Thoracic aorta (tissue), 2 donors: Measurements from ENCODE around the gene EFCAB10. TPM values are rescaled to one million over a fixed set of nuclear protein-coding genes. Genes with fewer than 3 reads are reported as not detected.

Experiments
- ATAC-seq: fragments of 150-250 bp; one replicate; pipeline ENCODE4 v1.8.0; 2017; ENCODE audit warnings: low read depth; ENCODE audit not compliant: insufficient number of reproducible peaks, low FRiP score
- DNase-seq: peaks from one replicate; pipeline ENCODE4 v3.0.0-alpha.2; 2020; ENCODE audit warnings: low spot score
- H3K27ac ChIP-seq, 2 donors: fragments of 200-600 bp; sonication (generic); 1 replicate in 1 of 2; 2 replicates in 1 of 2; pipeline ENCODE4 v1.5.1; 2016; ENCODE audit warnings: mild to moderate bottlenecking in 2 of 2, moderate library complexity in 2 of 2
- H3K27me3 ChIP-seq: fragments of 200-600 bp; sonication (generic); replicated peaks from 2 replicates; pipeline ENCODE4 v1.6.0; 2016; ENCODE audit warnings: mild to moderate bottlenecking; ENCODE audit not compliant: insufficient read depth
- H3K36me3 ChIP-seq: fragments of 200-600 bp; sonication (generic); one replicate; pipeline ENCODE4 v1.5.1; 2016
- H3K4me1 ChIP-seq, 2 donors: fragments of 200-600 bp; sonication (generic); 1 replicate in 1 of 2; 2 replicates in 1 of 2; pipeline versions ENCODE4 v1.5.1 to v1.6.0; 2016; ENCODE audit warnings: low read depth in 2 of 2, mild to moderate bottlenecking in 1 of 2; ENCODE audit not compliant: control insufficient read depth in 1 of 2
- H3K4me3 ChIP-seq: fragments of 200-600 bp; sonication (generic); 2 replicates; pipeline ENCODE4 v1.5.1; 2016; ENCODE audit warnings: mild to moderate bottlenecking
- H3K9me3 ChIP-seq: fragments of 200-600 bp; sonication (generic); 2 replicates; pipeline ENCODE4 v1.5.1; 2016
- CTCF ChIP-seq: fragments of 200-600 bp; sonication (generic); IDR thresholded peaks from one replicate; pipeline ENCODE4 v1.5.1; 2019; ENCODE audit warnings: antibody characterized with exemption
- total RNA-seq, 2 donors: library from RNA; depleted of rRNA; stranded (reverse); fragments of >200 nt; gene quantifications; one replicate each; pipeline versions ENCODE4 v1.1.0 to v1.2.3, GENCODE V29; 2016

EFCAB10 gene
- total RNA-seq, 2 donors from 2014 or later, result not detected

- Histone ChIP-seq H3K27ac (no peak overlapping the region), H3K36me3 (peaks cover 25% of the 10 kb centered on the region), H3K4me3 (no peak overlapping the region), H3K4me1 (no peaks in the 10 kb centered on the region), H3K9me3 (no peaks in the 10 kb centered on the region), H3K27me3 (no peaks in the 10 kb centered on the region)
- TF ChIP-seq CTCF, result no peak
- ATAC-seq (no peak), DNase-seq (no peak)
Measured at GRCh38 chr7:105614341-105614840, 33.1 kb upstream of the EFCAB10 start.

- Histone ChIP-seq H3K4me1 (no peaks in the 10 kb centered on the region), H3K27me3 (no peaks in the 10 kb centered on the region), H3K9me3 (no peaks in the 10 kb centered on the region), H3K36me3 (peaks cover 25% of the 10 kb centered on the region), H3K27ac (no peak overlapping the region), H3K4me3 (no peak overlapping the region)
- TF ChIP-seq CTCF, result no peak
- no peak for ATAC-seq
- DNase-seq, result no peak
Measured at GRCh38 chr7:105613611-105614330, 32.5 kb upstream of the EFCAB10 start.

- DNase-seq (no peak), ATAC-seq (no peak)
- peaks cover 19% of the 10 kb centered on the region for H3K36me3 ChIP-seq
- no peak for TF ChIP-seq CTCF
- no peak overlapping the region for H3K27ac ChIP-seq
- no peaks in the 10 kb centered on the region for H3K4me1 ChIP-seq
- no peaks in the 10 kb centered on the region for H3K27me3 ChIP-seq
- no peaks in the 10 kb centered on the region for H3K9me3 ChIP-seq
- no peak overlapping the region for H3K4me3 ChIP-seq
Measured at GRCh38 chr7:105612806-105613205, 31.5 kb upstream of the EFCAB10 start.

GRCh38 chr7:105611856-105612775 is 30.8 kb upstream of the EFCAB10 start:
- Histone ChIP-seq H3K27me3 (no peaks in the 10 kb centered on the region), H3K36me3 (peaks cover 16% of the 10 kb centered on the region), H3K4me3 (no peak overlapping the region), H3K4me1 (no peaks in the 10 kb centered on the region), H3K27ac (no peak overlapping the region), H3K9me3 (no peaks in the 10 kb centered on the region)
- no peak for TF ChIP-seq CTCF
- DNase-seq (no peak), ATAC-seq (no peak)
